HG02884 (cell line): Measurements from ENCODE around the gene GCG.

Experiments
- ATAC-seq: cut with Tn5 transposase; IDR thresholded peaks from one replicate; pipeline ENCODE4 v1.9.1; 2021; ENCODE audit warnings: mild to moderate bottlenecking, moderate library complexity; ENCODE audit not compliant: unreplicated experiment

GCG gene

GRCh38 chr2:162152147-162152546, at the start of gene GCG:
Gene GCG, minus strand, starts transcription at chr2:162152247. Its CDS starts 3,069 bp downstream, at chr2:162149178.
- ATAC-seq: no peak

DNA sequence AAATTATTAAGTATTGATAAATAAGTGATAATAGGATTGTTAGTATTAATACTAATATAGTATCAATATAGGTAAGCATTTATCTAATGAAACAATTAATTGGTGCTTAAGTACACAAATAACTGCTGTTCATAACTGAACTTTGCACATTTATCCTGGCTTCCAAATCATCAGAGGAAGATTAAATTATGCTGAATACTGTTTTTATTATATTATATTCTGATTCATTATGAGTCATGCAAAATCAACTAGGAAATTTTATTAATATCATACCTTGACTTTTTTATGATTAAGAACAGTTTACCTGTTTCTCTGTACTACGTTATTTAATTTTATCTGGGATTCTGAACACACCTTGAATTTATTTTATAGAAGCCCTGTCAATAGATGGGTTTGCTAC, 48.6 kb upstream of the GCG start:
- no peak for ATAC-seq

- no peak for ATAC-seq
Measured at GRCh38 chr2:162199913-162200312, 47.9 kb upstream of the GCG start.

GRCh38 chr2:162198239-162198638, 46.2 kb upstream of the GCG start:
- no peak for ATAC-seq

DNA sequence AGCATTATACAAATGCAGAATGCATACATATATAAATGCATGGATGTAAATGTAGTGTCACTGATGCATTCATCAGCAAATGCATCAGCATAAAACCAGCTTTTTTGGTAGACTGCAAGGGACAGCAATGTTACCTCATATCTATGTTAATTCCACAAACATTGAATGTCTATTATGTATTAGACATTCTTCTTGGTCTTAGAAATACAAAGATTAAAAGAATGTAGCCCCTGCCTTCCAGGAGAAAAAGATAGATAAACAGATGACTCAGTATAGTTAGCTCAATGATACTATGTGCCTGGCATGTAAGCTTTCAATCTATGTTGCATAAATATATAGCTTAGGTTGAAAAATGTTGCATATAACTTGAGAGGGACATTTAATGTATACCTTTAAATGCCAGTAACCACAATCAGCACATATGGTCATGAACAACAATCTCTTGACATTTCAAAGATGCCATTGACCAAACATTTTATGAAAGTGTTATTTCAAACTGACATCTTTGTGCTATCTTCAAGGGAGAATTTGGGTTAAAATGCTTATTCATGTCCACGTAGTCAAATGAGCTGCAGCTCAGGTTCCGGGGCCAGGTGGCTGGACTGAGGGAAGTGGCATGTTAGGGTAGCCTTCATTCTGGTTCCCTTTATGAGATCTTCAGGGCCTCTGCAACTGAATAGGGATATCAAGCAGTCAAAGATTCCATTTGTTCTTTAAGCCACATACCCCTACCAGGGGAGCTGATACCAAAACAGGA, 45.2 kb upstream of the GCG start:
- ATAC-seq: no peak

DNA sequence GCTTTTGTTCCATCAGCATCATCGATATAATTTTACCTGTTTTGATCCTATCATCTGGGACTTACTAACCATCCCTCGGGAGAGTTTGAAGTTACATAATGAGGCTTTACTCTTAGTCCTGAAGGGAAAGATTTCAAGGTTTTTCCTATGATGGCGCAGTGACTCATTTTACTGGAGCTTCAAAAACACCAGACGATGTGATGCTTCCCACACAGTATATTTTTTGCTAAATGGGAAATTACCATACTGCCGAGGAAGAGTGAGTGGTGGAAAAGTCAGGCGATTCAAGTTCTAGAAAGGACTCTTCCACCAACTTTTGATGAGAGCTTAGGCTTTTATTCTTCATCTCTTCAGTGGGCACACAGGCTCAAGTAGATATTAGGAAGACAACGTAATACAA, 44.6 kb upstream of the GCG start:
- no peak for ATAC-seq

GRCh38 chr2:162188451-162188850, 36.4 kb upstream of the GCG start:
- no peak for ATAC-seq

DNA sequence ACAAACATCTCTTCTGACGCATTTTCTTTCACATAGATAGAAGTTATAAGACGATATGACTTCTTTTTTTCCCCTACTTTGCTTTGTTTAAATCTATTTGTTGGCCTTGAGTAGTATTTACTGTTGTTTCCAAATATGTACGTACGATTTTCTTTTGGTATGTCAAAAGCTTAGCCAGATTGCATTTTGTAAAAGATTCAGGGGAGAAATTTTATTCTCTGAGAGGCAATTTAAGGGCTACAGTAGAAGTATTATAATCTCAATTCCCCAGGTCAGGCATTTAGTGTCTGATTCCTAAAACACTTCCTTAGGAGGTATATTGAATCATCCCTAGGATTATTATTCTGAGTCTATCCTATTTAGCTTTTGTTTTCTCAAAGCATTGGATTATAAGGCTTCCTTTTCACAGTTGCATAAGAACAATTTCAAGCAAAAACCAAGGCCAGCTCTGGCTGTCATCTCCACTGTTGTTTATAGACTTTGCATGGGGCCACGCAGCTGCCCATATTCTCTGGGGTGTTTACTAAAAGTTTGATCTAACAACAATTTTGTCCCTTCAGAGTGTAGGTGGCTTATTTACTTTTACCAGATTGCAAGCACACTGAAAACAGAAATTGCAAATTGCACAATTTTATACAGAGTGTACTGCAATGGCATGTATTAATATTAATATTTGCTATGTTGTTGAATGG, 33.6 kb upstream of the GCG start:
- no peak for ATAC-seq

- ATAC-seq: no peak
Measured at GRCh38 chr2:162184821-162185450, 32.9 kb upstream of the GCG start.

DNA sequence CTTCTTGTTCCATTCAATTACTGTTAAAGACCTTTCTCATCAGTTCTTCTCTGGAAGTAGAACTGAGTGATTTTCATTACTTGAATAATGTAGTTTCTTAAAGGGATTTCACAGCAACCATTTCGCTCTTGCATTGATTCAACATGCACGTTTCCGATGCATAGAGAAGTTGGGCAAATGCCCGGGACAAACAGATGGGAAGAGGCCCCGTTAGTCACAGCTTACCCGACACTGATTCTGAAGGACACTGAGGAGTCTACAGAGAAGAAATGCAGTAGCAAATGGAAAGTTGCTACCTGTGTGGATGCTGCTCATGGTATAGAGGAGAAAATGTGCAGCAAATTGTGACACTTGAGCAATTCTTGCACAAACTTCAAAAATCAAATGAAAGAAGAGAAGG, 32.3 kb upstream of the GCG start:
- no peak for ATAC-seq

DNA sequence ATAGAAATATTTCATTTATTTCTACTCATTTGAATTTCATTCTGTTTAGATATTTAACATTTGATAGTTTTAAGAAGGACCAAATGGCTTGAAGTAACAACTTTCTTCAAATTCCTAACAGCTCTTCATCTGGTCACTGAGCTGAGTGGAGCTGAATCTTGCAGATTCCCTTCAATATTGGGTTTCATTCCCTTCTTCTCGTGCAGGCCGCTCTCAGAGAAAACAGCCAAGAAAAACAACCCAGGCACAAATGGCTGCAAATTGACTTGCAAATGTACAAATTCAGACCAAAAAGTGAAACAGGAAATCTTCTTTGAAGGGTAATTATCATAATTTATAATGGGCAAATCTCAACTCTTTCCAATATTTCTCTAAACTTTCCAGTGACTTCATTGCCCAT, 30.3 kb upstream of the GCG start:
- ATAC-seq: no peak

DNA sequence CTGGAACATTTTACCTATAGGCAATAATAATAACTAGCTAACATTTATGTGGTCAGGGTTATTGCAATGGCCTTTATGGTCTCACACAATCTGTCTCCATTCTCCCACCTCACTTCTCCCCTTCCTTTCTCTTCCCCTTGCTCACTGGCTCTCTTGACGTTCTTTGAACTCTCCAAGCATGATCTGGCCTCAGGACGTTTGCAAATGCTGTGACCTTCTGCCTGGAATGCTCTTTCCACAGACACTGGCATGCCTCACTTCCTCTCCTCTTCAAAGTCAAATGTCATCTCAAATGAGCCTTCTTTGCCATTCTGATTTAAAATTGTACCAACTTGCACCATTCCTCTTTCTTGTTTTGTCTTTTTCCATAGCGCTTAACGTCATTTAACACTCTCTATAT, 25.3 kb upstream of the GCG start:
- no peak for ATAC-seq

GRCh38 chr2:162175714-162176113, 23.7 kb upstream of the GCG start:
- ATAC-seq: no peak

GRCh38 chr2:162174746-162175145, 22.7 kb upstream of the GCG start:
- ATAC-seq: no peak

- no peak for ATAC-seq
Measured at GRCh38 chr2:162172802-162173370, 20.8 kb upstream of the GCG start.

GRCh38 chr2:162166745-162167144, 14.7 kb upstream of the GCG start:
- ATAC-seq: no peak

DNA sequence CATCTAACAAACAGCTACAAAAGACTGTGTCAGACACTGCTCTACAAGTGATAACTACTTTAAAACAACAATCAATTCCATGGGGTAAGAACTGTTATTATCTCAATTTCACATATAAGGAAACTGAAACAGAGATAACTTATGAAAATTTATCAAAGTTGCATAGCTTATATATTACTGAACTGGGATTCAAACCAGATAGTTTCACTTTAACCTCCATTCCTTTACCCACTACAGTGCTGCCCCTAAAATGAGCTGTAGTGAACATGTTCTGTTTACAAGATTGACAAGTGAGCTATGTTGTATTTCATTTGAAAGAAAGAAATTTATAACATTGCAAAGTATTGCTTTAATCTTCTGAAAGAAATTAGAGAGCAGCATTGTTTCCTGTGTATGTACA, 14.1 kb upstream of the GCG start:
- ATAC-seq: no peak

GRCh38 chr2:162164802-162165201, 12.8 kb upstream of the GCG start:
- ATAC-seq: no peak

DNA sequence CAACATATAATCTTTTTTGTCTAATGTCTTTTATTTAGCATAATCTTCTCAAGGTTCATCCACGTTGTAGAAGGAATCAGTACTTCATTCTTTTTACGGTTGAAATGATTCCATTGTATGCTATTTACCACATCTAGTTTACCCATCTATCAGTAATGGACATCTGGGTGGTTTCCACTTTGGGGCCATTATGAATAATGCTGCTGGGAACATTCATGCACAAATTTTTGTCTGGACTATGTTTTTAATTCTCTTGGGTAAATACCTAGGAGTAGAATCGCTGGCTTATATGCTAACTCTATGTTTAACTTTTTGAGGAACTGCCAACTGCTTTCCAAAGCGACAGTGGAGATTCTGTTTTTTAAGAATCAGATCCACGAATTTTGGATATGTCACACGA, 7.4 kb upstream of the GCG start:
- ATAC-seq: no peak

DNA sequence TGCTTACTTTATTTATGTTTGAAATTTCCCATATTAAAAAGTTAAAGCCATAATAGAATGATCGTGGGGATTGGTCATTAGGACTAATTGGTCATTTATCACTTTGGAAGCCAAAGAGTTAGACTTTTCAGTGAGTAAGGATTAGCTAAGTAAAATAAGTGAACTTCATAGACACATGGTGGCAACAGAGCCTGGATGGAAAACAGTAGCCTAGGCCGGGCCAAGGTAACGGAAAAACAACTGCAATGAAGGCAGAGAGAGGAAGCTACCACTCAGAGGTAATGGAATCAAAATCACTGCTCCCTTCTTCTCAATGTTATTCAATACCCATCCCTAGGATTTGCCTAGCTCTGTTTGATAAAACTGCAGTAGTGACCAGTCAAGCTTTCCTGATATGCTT, 4.1 kb upstream of the GCG start:
- no peak for ATAC-seq

DNA sequence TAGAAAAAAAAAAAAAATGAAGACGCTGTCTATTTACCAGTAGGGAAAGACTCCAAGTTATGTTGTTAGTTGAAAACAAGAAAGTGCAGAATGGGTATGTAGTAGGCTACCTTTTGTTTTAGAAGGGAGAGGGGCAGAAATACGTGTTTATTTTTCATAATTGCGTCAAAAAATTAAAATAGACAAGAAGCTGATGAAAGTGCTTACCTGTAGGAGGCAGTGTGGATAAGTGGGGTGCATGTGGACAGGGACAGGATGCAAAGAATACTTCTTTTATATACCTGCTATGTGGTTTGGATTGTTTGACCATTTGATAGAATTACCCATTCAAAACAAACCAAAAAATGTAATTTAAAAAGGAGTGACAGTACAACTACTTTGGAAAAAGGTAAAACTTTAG, 3.0 kb upstream of the GCG start:
- ATAC-seq: no peak
